Astrocyte of the cerebellum (primary cell): ENCODE measurements around the gene LUC7L3.

Experiments
- DNase-seq: peaks from one replicate; pipeline ENCODE4 v3.0.0-alpha.2; 2011; ENCODE audit warnings: low read depth
- H3K4me3 ChIP-seq: 2 replicates; pipeline ENCODE4 v1.5.1; 2011; ENCODE audit warnings: mild to moderate bottlenecking, low read depth, low read length, moderate library complexity
- CTCF ChIP-seq: IDR thresholded peaks from 2 replicates; pipeline ENCODE4 v1.5.1; 2012; ENCODE audit warnings: low read length, low read depth, moderate library complexity, mild to moderate bottlenecking; ENCODE audit errors: missing control alignments
- in situ Hi-C: cut with HindIII; loops from 2 replicates; pipeline ENCODE4 v1.10.0; 2017; ENCODE audit warnings: low sequenced_read_pairs

Gene LUC7L3

GRCh38 chr17:50725769-50726655, 6.6 kb downstream of the LUC7L3 start:
- DNase-seq = no peak
- TF ChIP-seq CTCF = no peak
- in situ Hi-C loops = no loop called here
- H3K4me3 ChIP-seq = no peak overlapping the region

DNA sequence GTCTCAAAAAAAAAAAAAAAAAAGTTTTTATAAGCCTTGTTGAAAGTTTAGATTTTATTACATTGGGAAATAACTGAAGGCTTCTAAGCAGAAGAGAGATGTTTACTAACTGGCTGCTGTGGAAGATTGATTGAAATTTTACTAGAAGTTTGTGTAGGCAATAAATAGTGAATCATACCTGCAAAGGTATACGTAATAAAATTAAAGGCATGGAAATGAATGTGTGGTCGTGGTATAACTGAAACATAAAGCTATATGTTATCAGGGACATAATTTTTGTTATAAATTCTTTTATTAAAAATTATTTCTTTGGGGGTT, 8.7 kb downstream of the LUC7L3 start:
- no peak for TF ChIP-seq CTCF
- in situ Hi-C loops = no loop called here
- DNase-seq = no peak
- H3K4me3 ChIP-seq = no peak overlapping the region

GRCh38 chr17:50728881-50729765, 9.7 kb downstream of the LUC7L3 start:
- in situ Hi-C loops = no loop called here
- no peak for DNase-seq
- no peak for TF ChIP-seq CTCF
- no peak overlapping the region for H3K4me3 ChIP-seq

GRCh38 chr17:50731575-50732460, 12.4 kb downstream of the LUC7L3 start:
- no peak overlapping the region for H3K4me3 ChIP-seq
- TF ChIP-seq CTCF = no peak
- DNase-seq = no peak
- in situ Hi-C loops = no loop called here

DNA sequence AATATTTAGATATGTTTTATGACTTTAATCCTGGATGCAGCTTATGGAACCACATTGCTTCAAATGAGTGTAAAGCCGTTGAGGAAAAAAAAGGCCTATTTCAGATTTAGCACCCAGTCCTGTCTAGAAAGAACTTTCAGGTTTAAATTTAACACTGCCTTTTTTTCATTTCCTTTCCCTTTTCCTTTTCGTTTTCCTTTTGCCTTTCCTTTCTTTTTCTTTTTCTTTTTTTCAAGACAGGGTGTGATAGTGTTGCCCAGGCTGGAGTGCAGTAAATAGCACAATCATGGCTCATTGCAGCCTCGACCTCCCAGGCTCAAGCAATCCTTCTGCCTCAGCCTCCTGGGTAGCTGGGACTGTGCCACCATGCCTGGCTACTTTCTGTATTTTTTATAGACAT, 15.9 kb downstream of the LUC7L3 start:
- no peak overlapping the region for H3K4me3 ChIP-seq
- TF ChIP-seq CTCF = no peak
- in situ Hi-C loops = no loop called here

DNA sequence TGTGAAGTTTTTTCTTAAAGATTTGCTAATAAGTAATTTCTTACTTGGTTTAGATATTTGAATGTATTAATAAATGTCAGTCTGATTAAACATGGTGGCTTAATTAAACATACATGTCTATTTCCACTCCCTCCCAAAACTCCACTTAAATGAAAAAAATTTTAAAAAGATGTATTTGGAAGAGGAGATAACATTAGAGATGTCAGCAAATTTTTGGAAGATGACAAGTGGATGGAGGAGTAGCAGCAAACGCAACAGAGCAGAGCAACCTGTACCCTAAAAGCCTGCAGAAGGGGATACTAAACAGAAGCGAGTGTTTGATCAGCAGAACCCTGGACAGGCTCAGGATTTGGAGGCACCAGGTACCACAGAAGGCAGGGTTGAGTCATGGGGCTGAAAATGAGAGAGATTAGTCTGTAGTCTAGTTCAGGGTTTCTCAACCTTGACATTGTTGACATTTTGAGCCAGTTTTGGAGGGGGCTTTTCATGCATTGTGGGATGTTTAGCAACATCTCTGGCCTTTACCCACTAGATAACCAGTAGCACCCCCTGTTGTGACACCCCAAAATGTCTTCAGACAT, 17.8 kb downstream of the LUC7L3 start:
- DNase-seq = no peak
- no peak for TF ChIP-seq CTCF
- in situ Hi-C loops = no loop called here
- H3K4me3 ChIP-seq = no peak overlapping the region

More for the DNA sequence above, 15.9 kb downstream of the LUC7L3 start:
- no peak for DNase-seq
